Measurements from ENCODE around the gene OSBPL5.

Gene OSBPL5

GRCh38 chr11:3146612-3147256 is 18.4 kb downstream of the OSBPL5 start:
- TF ChIP-seq FOXP2 (optimal IDR thresholded peaks at IDR 0.05; ENCODE audit: borderline replicate concordance, extremely low read depth, extremely low read length, insufficient read depth) (no peak), SIN3A (IDR thresholded peaks at IDR 0.05; ENCODE audit: borderline replicate concordance, insufficient read depth, low read length) (no peak), REST (IDR thresholded peaks at IDR 0.05; ENCODE audit: insufficient read depth in 1 of 2, low read depth in 2 of 2, low read length in 2 of 2) (no peak), POLR2AphosphoS5 (IDR thresholded peaks at IDR 0.05; ENCODE audit: low read depth, low read length) (no peak), TAF1 (IDR thresholded peaks at IDR 0.05; ENCODE audit: borderline replicate concordance, insufficient read depth, low read length) (no peak)

- TF ChIP-seq FOXP2 (optimal IDR thresholded peaks at IDR 0.05; ENCODE audit: borderline replicate concordance, extremely low read depth, extremely low read length, insufficient read depth) (no peak), SIN3A (IDR thresholded peaks at IDR 0.05; ENCODE audit: borderline replicate concordance, insufficient read depth, low read length) (no peak), REST (IDR thresholded peaks at IDR 0.05; ENCODE audit: insufficient read depth in 1 of 2, low read depth in 2 of 2, low read length in 2 of 2) (no peak), POLR2AphosphoS5 (IDR thresholded peaks at IDR 0.05; ENCODE audit: low read depth, low read length) (no peak), TAF1 (IDR thresholded peaks at IDR 0.05; ENCODE audit: borderline replicate concordance, insufficient read depth, low read length) (no peak)
Measured at GRCh38 chr11:3145206-3145520, 19.9 kb downstream of the OSBPL5 start.

- no peak for TF ChIP-seq TAF1 (IDR thresholded peaks at IDR 0.05; ENCODE audit: borderline replicate concordance, insufficient read depth, low read length)
- no peak for TF ChIP-seq SIN3A (IDR thresholded peaks at IDR 0.05; ENCODE audit: borderline replicate concordance, insufficient read depth, low read length)
- no peak for TF ChIP-seq POLR2AphosphoS5 (IDR thresholded peaks at IDR 0.05; ENCODE audit: low read depth, low read length)
- TF ChIP-seq REST (IDR thresholded peaks at IDR 0.05; ENCODE audit: insufficient read depth in 1 of 2, low read depth in 2 of 2, low read length in 2 of 2), result no peak
Measured at GRCh38 chr11:3144296-3145205, 20.6 kb downstream of the OSBPL5 start.

- TF ChIP-seq FOXP2 (optimal IDR thresholded peaks at IDR 0.05; ENCODE audit: borderline replicate concordance, extremely low read depth, extremely low read length, insufficient read depth), result no peak
- TF ChIP-seq TAF1 (IDR thresholded peaks at IDR 0.05; ENCODE audit: borderline replicate concordance, insufficient read depth, low read length), result no peak
- no peak for TF ChIP-seq REST (IDR thresholded peaks at IDR 0.05; ENCODE audit: insufficient read depth in 1 of 2, low read depth in 2 of 2, low read length in 2 of 2)
- TF ChIP-seq POLR2AphosphoS5 (IDR thresholded peaks at IDR 0.05; ENCODE audit: low read depth, low read length), result no peak
- no peak for TF ChIP-seq SIN3A (IDR thresholded peaks at IDR 0.05; ENCODE audit: borderline replicate concordance, insufficient read depth, low read length)
Measured at GRCh38 chr11:3143136-3143880, 21.8 kb downstream of the OSBPL5 start.

Data from PFSK-1 (cell line).